Measurements from ENCODE around the gene SUPT4H1. TPM values are rescaled to one million over a fixed set of nuclear protein-coding genes. Genes with fewer than 3 reads are reported as not detected.

SUPT4H1 gene
- total RNA-seq, 1 experiment from 2014 or later, result 61.2 TPM

DNA sequence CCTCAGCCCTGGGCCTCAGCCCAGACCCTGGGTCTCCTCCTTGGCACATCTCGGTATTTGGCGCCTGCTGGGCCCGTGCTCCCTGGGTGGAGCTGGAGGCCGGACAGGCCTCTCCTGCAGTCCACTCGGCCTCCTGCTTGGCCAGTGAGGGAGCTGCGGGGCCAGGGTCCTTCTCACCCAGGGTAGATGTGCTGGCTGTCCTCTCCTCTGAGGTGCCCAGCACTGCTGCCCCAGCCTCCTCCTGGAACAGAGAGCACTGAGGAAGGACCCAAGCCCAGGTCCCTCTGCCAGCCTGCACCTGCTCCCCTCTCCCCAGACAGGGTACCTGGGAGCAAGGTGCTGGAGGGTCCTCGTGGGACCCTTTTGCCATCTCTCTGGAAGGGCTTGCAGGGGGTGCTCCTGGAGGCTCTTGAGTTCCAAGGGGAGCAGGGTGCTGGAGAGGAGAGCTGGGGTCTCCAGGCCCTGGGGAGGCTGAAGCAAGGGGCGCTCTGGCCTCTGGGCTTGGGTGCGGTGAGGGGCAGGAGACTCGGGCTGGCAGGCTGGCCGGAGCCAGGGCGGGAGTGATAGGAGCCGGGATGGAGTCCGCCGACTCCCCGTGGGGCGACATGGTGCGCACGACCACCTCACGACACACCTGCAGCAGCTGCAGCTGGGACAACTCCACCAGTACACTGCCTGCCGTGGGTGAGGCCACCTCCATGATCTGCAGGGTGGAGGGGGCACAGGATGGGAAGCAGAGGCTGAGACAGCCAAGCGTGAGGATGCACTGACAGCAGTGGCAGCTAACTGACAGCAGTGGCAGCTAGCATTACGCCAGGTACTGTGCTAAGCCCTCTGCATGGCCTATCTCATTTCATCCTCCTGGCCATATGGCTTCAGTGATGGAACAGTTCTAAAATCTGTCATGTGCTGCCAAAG is 41.2 kb downstream of the SUPT4H1 start:
- Histone ChIP-seq H3K4me1 (peaks cover 16% of the 10 kb centered on the region), H3K36me3 (no peaks in the 10 kb centered on the region), H3K27me3 (no peaks in the 10 kb centered on the region; the same call in 1 of the 2 replicates), H3K4me3 (no peak overlapping the region), H3K9me3 (replicated peaks) (no peaks in the 10 kb centered on the region), H3K27ac (no peak overlapping the region)
- no peak for DNase-seq

DNA sequence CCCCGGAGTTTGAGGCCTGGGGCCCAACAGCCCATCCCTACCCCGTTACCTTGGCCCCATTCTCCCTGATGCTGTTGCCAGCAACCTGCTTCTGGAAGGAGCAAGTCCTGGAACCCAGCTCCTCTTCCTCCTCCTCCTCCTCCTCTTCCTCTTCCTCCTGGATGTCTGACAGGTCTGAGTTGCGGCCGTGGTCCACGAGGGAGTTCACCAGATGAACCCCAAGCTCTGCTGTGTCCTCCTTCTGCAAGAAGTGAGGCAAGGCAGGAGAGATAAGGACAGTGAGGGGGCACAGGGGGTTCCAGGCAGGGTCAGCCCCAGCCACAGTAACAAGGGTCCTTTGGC is 42.1 kb downstream of the SUPT4H1 start:
- H3K27me3 ChIP-seq, result no peaks in the 10 kb centered on the region; the same call in 1 of the 2 replicates
- no peak overlapping the region for H3K4me3 ChIP-seq
- no peaks in the 10 kb centered on the region for H3K9me3 ChIP-seq (replicated peaks)
- H3K27ac ChIP-seq, result no peak overlapping the region
- H3K36me3 ChIP-seq, result no peaks in the 10 kb centered on the region
- H3K4me1 ChIP-seq, result peaks cover 16% of the 10 kb centered on the region
- DNase-seq, result no peak

DNA sequence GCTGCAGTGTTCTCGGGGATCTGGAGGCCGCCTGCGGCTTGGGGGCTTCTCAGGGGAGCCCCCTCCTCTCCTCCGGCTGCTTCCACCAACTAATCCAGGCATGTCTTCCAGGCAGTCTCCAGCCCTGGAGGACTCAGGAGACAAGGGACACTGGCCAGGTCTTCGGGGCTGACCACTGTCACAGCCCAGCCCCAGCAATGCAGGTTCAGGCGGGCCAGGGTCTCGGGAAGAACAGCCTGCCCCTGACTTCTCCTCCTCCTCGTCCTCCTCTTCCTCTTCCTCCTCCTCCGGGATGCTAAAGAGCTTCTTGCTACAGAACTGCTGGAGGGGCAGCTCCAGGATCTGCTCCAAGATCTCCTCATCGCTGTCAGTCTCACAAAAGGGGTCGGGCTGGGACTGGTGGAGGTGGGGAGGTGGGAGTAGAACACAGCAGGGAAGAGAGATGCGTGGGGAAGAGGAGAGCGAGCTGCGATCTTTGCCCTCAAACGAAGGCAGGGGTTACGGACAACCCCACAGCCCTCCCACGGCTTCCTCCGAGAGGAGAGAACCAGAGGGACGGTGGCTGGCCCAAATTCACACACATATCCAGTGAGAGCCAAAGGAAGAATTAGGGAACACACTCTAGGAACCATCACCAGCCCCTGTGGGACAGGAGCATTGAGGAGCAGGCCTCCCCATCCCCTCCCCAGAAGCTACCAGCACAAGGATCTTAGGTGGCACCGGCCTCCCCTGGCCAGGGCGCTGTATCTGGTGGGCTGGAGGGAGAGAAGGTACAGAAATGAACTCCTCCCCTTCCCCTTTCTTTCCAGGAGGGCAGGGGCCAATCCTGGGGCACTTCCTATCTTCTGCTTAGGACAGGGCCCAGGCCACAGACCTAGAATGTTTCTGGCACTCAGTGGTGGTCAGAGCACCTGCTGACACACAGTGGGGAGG is 42.8 kb downstream of the SUPT4H1 start:
- no peak for DNase-seq
- no peaks in the 10 kb centered on the region; the same call in 1 of the 2 replicates for H3K27me3 ChIP-seq
- H3K9me3 ChIP-seq (replicated peaks), result no peaks in the 10 kb centered on the region
- H3K4me3 ChIP-seq, result no peak overlapping the region
- H3K4me1 ChIP-seq, result peaks cover 11% of the 10 kb centered on the region
- H3K36me3 ChIP-seq, result no peaks in the 10 kb centered on the region
- H3K27ac ChIP-seq, result no peak overlapping the region

DNA sequence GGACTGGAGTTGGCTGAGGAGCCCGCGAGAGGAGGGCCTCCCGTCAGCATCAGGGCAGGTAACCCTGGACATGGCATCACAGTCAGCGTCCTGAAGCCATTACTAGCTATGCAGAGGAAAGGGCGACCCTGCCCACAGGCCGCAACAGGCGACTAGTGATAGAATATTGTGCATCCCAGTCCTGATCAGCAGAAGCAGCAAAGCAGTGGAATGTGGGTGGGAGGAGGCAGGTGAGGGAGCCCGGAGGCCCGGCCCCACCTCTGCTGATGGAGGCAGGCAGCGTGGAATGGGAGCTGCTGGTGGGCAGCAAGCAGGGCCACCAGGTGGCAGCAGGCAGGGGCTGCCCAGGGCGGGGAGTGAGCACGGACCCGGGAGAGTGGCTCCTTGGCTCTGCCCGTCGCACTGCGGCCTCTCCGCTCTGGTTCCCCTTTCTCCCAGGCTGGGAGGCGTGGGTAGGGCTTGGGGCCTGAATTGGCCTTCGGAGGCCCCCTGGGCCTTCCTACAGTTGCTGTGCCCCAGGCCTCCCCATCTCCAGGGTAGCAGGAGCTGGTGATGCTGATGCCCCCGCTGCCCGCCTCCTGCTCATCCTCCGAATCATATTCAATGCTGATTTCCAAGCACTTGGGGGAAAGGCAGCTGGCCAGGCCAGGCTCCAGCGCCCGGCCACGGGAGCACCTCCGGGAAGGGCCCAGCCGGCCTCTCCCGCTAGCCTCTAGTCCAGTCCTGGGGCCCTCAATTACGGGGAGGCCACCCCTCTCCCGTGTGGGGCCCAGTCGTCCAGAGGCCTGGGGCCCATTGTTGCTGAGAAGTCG is 43.6 kb downstream of the SUPT4H1 start:
- Histone ChIP-seq H3K4me3 (no peak overlapping the region), H3K27ac (no peak overlapping the region), H3K4me1 (peaks cover 2% of the 10 kb centered on the region), H3K27me3 (peaks cover 4% of the 10 kb centered on the region; the same call in 1 of the 2 replicates), H3K36me3 (no peaks in the 10 kb centered on the region), H3K9me3 (replicated peaks) (no peaks in the 10 kb centered on the region)
- DNase-seq, result peak in 1 of 2 experiments; percentile 27

DNA sequence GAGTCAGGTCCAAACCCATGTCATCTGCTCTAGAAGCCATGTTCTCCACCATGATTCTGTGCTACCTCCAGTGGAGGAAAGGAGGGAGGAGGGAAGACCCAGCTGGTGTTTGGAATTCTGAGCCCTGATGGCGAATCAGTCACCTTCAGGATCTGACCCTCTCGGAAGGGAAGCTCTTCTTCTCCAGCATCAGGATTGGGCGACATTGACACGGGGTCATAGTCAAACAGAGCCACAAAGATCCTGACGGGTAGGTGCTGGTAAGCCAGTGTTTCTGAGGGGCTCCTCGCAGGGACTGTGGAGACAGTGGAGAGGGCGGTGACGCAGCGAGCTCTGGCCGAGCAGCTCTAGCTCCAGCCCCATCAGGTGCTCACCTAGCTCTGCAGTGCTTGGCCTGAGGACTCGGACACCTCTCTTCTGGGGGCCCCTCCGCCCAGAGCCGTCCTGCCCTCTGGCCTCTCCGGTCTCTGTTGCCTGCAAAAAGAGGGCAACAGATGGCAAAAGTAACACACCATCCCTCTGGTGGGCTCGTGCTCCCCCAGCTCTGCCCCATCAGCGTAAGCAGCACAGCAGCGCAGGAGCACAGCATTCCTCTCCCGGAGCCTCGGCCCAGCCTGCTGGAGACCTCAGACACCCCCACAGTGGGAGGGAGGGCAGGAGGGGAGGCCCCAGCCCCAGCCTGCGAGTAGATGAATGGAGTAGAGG is 44.4 kb downstream of the SUPT4H1 start:
- Histone ChIP-seq H3K27me3 (peaks cover 4% of the 10 kb centered on the region; the same call in 1 of the 2 replicates), H3K4me3 (no peak overlapping the region), H3K9me3 (replicated peaks) (no peaks in the 10 kb centered on the region), H3K36me3 (no peaks in the 10 kb centered on the region), H3K27ac (no peak overlapping the region), H3K4me1 (no peaks in the 10 kb centered on the region)
- no peak for DNase-seq

DNA sequence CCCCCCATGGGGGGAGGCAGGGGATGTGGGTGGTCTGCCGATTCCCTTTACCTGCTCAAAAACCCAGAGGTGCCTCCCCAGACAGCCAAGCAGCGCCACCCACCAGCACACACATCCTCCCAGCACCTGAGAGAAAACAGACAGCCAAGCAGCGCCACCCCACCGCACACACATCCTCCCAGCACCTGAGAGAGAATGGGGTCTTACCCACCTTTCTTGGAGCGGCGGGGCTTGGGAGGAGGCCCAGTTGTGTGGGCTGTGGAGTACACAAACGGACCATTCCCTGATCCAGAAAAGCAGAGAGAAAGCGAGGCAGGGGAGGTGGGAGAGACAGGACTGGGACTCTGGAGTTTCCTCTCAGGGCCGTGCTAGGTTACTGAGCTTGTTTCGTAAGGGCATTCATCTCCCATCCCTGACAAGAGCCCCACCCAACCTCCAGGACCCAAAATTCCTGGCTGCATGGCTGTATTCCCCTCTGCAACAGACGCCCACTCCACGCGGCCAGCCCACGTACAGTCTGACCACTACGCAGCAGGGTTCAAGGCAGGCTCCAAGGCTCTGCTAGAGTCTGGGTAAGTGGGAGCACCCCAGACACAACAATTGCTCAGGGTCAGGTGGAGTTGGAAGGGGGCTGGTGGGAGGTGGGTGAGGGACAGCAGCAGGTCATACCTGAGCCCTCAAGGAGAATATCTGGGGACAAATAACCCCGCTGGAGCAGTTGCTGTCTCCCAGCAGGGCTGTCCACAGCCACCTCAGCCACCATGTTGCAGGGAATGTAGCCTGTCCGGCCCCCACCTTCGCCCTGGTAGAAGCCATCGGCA is 45.7 kb downstream of the SUPT4H1 start:
- no peaks in the 10 kb centered on the region for H3K36me3 ChIP-seq
- H3K9me3 ChIP-seq (replicated peaks), result no peaks in the 10 kb centered on the region
- DNase-seq, result no peak
- H3K27me3 ChIP-seq, result peaks cover 4% of the 10 kb centered on the region; the same call in 1 of the 2 replicates
- no peaks in the 10 kb centered on the region for H3K4me1 ChIP-seq
- H3K27ac ChIP-seq, result no peak overlapping the region
- H3K4me3 ChIP-seq, result no peak overlapping the region

DNA sequence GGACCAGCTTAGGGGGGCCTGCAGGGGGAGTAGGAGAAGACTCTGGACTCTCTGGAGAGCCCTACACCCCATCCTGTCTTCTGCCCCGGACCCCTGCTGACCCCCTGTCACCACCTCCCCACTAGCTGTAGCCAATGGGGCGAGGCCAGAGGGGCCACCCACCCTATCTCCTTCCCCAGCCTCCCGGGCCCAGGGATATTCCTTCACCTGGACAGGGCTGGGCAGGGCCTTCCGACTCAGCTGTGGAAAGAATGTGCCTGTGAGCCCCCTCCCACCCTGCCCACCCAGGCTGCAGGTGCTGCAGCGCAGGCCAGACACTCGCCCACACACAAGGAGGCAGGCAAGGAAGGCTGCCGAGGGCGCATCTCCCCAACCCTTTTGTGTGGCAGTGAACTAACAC is 46.4 kb downstream of the SUPT4H1 start:
- H3K36me3 ChIP-seq, result no peaks in the 10 kb centered on the region
- no peaks in the 10 kb centered on the region for H3K4me1 ChIP-seq
- no peaks in the 10 kb centered on the region for H3K9me3 ChIP-seq (replicated peaks)
- H3K27me3 ChIP-seq, result peaks cover 4% of the 10 kb centered on the region; the same call in 1 of the 2 replicates
- no peak overlapping the region for H3K27ac ChIP-seq
- no peak for DNase-seq
- no peak overlapping the region for H3K4me3 ChIP-seq

DNA sequence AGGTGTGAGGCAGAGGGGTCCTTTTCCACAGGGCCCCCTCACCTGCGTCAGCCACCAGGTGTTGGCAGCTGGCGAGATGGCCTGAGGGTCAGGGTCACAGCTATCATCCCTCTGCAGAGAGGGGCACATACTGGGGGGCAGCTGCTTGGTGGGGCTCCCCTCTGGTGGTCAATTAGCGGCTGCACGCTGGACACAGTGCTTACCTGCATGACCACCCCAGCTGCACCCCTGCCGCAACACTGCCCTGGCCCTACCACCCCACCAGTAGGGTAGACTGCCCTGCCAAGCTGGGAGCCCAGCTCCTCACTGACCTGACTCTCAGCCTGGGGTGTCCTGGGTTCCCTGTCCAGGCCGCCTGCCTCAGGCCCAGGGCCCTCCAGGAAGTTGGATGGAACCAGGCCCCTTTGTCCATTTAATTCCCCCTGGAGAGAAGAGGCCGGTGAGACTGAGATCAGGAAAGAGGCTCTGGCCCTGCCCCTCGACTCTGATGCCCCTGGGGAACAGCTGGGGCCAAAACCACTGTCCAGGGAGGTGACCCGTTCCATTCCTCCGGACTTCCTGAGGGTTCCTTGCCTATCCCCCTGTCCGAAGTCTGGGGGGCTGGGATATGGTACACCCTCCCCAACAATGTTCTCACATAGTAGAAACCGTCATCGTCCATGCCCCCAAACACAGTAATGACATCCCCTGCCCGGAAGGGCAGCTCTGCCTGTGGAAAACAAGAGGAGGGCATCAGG is 47.1 kb downstream of the SUPT4H1 start:
- DNase-seq, result no peak
- H3K9me3 ChIP-seq (replicated peaks), result no peaks in the 10 kb centered on the region
- no peaks in the 10 kb centered on the region for H3K4me1 ChIP-seq
- peaks cover 4% of the 10 kb centered on the region; the same call in 1 of the 2 replicates for H3K27me3 ChIP-seq
- H3K4me3 ChIP-seq, result no peak overlapping the region
- no peaks in the 10 kb centered on the region for H3K36me3 ChIP-seq
- H3K27ac ChIP-seq, result no peak overlapping the region

DNA sequence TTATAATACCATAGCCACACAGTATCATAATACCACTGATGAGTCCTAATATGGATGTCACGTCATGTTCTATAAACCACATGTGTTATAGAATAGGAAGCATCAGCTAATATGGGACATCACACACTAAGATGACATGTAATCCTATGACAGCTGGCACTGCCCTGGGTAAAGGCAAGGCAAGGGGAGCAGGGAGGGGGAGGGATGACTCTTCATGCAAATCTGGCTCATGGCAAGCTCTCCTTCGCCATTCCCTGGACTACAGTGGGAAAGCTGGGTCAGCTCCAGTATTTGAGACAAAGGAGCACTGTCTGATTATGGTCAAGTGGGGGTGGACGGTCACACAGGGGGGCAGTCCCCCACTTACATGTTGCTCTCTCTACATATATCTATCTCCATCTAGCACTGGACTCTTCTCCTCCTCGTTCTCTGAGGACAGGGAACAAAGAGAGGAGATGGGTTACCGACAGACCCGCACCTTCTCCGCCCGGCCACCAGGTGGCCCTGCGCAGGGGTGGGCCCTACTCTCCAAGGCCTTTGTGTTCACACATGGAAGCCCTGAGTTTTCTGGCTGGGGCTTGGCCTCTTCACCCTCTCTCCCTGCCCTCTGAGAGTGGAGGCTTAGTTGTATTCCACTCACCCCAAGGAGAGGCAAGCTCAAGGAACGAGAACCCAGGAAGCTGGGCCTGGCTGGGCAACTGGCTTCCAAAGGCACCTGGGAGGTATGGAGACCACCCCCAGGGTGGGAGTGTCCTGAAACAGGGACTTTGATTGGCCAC is 47.8 kb downstream of the SUPT4H1 start:
- Histone ChIP-seq H3K27ac (no peak overlapping the region), H3K36me3 (no peaks in the 10 kb centered on the region), H3K27me3 (peaks cover 4% of the 10 kb centered on the region; the same call in 1 of the 2 replicates), H3K4me3 (no peak overlapping the region), H3K4me1 (no peaks in the 10 kb centered on the region), H3K9me3 (replicated peaks) (no peaks in the 10 kb centered on the region)
- peak; percentile 44 to 70 for DNase-seq

DNA sequence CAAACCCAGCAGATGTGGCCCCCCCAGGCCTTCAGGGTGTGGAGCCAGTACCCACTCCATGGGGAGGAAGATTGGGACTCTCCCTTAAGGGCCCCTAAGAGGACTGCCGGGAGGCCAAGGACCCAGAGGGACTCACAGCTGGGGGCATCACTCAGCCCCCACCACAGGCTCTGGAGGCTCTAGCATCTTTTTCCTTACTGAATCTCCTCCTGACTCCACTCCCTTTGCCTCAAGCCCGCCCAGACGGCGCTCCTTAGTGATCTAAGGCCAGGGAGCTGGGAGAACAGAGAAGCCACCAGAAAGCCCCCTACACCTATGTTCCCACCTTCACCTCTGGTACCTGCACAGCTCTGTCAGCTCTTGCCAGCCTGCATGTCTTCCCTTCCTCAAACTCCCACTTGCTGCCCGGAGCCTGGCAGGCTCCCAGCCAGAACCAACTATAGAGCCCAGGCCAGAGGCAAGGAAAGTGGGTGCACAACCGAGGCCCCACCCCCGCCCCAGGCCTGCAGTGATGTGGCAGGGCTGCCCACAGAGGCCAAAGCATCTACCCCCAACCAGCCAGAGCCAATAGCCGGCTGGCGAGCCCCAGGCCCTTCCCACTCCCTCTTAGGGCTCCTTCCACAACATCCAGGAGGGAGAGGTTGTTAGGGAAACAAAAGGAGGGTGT is 48.9 kb downstream of the SUPT4H1 start:
- no peak for DNase-seq
- no peak overlapping the region for H3K27ac ChIP-seq
- no peaks in the 10 kb centered on the region for H3K9me3 ChIP-seq (replicated peaks)
- peaks cover 4% of the 10 kb centered on the region; the same call in 1 of the 2 replicates for H3K27me3 ChIP-seq
- no peaks in the 10 kb centered on the region for H3K36me3 ChIP-seq
- H3K4me3 ChIP-seq, result no peak overlapping the region
- no peaks in the 10 kb centered on the region for H3K4me1 ChIP-seq

DNA sequence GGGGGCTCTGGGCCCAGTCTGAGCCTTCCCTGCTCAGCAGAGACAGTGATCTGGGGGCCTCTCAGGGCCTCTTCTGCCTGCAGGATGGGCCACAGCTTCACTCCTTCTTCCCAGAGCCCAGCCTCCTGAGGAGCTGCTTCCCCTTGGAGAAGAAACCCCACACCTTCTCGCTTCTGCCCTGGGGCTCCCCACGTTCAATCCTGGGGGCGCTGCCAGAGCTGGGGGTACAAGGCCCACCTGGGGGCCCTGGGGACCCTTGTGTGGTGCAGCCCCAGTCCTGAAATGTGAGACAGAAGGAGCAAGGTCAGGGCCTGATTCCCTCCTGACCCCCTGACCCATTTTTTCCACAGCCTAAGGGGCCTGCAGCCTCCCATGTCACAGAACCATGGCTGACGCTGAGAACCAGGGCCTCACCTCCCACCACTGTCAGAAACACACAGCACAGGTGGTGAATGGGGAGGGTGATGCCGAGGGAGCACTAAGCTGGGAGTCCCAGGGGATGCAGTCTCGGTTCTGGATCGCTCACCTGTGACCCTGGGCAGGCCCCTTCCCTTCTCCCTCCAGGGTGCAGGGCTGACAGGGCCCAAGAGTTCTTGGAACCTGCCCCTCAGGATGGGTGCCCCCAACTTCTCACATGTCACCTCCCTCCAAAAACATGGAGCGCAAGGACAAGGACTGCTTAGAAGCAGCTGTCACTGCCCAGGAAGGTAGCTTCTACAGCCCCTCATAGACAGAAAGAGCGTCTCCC is 49.7 kb downstream of the SUPT4H1 start:
- no peaks in the 10 kb centered on the region for H3K9me3 ChIP-seq (replicated peaks)
- H3K4me3 ChIP-seq, result no peak overlapping the region
- no peak overlapping the region for H3K27ac ChIP-seq
- no peaks in the 10 kb centered on the region for H3K36me3 ChIP-seq
- H3K27me3 ChIP-seq, result 0 out of 2 replicates have a peak, but pooled peaks cover 4% of the 10 kb centered on the region
- no peaks in the 10 kb centered on the region for H3K4me1 ChIP-seq
- no peak for DNase-seq

All from SJCRH30 (cell line).